CD1c-positive myeloid dendritic cell (primary cell): ENCODE data around the gene ORC5.
"Not testable (repeated sequence)": the region's sequence is repeated elsewhere in the genome, so short reads cannot be mapped to it uniquely, and the experiment has no call there.

ENCODE experiments used
- DNase-seq: peaks from one replicate; pipeline ENCODE4 v3.0.0-alpha.2; 2016; ENCODE audit errors: extremely low spot score

Gene ORC5

DNA sequence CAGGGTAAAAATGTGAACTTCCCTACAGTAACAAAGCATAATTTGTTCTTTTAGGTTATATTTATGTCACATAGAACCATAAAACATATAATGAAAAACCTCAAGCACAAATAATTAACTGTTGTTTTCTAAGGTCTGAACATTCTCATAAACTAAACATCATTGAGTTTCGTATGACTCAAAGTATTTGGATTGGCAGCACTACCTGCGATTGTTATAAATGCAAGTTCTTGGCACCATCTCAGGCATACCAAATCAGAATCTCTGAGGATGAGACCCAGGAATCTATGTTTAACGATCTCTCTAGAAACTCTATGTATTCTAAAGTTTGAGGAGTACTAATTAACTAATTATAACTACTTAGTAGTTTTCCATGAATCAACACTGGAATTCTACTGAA is 22.5 kb downstream of the ORC5 start:
- DNase-seq, result no peak

DNA sequence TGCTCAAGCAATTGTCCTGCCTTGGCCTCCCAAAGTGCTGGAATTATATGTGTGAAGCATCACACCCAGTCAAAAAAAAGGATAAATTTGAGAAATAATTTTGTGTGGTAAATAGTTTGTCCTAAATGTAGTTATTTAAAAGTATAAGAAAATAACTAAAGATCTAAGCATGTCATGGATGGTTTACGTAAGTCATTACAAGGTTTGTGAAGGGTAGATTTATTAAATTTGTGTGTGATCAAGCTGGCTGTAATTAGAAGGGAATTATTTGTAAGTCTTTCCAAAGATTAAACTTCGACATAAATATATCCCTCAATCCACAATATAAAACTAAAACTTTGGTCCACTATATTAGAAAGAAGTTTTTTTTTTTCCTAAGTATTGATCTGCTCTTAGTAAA is 28.6 kb downstream of the ORC5 start:
- DNase-seq, result no peak

DNA sequence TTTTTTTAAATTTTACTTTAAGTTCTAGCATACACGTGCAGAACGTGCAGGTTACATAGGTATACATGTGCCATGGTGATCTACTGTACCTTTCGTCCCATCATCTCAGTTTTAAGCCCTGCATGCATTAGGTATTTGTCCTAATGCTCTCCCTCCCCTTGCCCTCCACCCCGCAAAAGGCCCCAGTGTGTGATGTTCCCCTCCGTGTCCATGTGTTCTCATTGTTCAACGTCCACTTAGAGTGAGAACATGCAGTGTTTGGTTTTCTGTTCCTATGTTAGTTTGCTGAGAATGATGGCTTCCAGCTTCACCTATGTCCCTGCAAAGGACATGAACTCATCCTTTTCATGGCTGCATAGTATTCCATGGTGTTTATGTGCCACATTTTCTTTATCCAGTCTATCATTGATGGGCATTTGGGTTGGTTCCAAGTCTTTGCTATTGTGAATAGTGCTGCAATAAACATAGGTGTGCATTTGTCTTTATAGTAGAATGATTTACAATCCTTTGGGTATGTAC is 30.2 kb downstream of the ORC5 start:
- DNase-seq, result not testable (repeated sequence)

DNA sequence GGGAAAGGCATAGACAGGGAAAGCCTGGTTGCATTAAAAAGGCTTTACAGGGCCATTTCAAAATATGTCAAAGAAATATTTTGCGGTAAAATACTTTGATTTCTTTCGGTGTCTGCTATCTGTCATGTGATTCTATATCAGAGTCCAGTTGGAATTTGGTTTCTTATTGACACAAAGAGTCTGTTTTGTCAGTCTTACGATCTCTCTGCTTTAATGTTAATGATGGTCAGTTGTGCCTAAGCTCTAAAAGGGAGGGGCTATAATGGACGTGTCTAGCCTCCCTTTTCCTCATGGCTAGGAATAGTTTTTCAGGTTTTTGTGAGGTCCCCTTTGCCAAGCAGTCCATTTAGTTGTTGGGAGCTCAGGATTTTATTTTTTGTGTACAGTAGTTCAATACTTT is 31.5 kb downstream of the ORC5 start:
- no peak for DNase-seq

DNA sequence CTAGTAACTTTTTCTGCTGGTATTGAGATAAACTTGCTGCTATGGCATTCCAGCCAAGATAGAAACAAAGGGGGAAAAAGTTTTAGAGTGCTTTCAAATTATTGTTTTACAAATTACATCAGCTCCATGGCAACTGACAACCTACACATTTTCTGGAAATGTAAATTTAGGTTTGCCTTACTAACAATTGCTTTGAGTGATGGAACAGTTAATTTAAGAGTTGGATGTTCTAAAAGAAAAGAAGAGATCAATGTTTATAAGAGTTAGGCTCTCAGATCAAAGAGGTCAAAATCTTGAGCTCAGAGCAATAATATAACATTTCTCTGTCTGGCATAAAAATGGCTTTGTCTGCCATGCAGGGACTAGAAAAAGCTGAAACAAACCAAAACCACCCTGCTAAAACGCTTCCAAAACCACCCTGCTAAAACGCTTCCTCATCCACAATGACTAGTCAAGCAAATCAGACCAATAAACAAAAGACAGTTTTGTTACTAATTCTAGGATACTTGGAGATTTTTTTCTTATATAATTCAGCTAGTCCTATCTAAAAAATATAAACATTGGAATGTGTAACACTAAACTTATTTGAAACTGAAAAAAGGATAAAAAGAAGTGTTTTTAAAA is 32.3 kb downstream of the ORC5 start:
- DNase-seq, result no peak

DNA sequence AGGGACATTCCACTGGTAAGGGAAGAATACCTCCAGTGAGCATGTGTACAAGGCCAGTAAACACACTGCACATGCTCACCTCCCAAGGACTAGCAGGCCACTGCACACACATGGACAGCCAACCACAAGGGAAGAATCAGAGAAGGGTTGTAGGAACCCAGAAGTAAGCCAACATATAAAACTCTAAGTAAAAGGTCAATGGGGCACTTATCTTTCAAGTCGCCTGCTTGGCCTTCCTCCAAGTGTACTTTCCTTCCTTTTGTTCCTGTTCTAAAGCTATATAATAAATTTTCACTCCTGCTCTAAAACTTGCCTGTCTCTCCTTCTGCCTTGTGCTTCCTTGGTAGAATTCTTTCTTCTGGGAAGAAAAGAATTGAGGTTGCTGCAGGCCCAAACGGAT is 33.0 kb downstream of the ORC5 start:
- no peak for DNase-seq

DNA sequence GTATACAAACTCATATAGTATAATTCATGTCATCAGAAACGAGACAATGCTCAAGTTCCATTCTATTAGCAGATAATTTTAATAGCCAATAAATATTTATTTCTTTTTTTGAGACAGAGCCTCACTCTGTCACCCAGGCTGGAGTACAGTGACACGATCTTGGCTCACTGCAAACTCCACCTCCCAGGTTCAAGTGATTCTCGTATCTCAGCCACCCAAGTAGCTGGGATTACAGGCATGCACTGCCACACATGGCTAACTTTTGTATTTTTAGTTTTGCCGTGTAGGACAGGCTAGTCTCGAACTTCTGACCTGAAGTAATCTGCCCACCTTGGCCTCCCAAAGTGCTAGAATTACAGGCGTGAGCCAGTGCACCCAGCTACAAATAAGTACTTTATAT is 45.7 kb downstream of the ORC5 start:
- DNase-seq, result no peak

DNA sequence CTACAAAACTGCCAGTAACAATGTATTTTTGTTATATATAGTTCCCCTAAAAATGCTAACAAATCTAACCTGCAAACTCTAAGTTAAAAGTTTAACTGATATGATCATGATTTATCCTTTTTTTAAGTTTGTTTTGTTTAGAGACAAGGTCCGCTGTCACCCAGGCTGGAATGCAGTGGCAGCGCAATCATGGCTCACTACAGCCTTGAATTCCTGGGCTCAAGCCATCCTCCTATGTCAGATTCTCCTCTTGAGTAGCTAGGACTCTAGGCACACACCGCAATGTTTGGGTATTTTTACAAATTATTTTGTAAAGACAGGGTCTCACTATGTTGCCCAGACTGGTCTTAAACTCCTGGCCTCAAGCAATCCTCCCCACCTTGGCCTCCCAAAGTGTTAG is 46.6 kb downstream of the ORC5 start:
- no peak for DNase-seq

DNA sequence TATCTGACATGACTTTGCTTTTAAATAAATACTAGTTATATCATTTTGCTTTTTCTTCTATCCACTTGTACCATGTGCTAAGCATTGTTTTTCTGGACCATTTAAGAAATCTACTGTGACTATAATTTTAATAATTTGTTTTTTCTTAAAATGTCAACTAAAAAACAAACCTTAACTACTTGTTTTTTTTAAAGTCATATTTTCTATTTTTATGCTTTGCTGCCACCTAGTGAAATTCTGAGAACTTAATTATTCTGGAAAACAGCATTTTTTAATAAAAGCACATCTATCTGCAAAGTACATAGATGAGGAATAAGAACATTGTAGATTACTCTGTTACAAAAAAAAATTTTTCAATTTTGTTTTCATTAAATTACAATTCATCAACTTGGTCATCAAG is 47.4 kb downstream of the ORC5 start:
- peak; percentile 6 for DNase-seq

DNA sequence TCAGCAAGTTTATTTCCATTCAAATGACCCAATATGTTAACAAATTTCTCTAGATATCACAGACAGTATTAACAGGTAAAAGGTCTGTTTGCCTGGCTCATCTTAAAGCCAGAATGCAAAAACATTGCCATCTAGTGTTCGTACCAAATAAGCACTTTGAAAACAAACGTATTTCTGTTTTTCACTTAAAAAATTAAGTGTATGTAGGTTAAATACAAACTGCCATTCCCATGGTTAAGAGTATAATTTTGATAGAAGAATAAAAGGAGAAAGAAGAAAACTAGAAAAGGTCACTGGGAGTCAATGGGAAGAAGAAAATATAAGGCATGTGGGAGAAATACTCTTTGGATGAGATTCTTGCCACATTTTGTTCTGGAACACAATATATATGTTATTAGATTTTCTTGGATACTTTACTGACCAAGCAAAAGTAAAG is 51.0 kb downstream of the ORC5 start:
- no peak for DNase-seq

DNA sequence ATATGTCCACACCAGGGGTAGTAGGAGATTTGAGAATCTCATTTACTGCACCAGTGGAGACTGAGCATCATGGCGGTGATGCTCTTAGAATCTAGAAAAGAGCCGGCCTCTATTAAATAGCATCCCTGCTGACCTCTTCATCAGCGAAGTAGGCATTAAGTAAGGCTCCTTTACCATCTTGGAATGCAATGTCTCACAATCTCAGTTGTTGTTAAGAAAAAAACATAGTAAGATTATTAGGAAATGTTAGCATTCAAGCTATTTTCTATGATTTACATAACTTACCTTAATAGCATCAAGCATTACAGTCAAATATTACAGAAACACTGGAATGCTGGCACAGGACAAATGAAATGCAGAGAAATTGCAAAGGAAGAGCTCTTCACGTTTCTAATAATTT is 54.5 kb downstream of the ORC5 start:
- no peak for DNase-seq

DNA sequence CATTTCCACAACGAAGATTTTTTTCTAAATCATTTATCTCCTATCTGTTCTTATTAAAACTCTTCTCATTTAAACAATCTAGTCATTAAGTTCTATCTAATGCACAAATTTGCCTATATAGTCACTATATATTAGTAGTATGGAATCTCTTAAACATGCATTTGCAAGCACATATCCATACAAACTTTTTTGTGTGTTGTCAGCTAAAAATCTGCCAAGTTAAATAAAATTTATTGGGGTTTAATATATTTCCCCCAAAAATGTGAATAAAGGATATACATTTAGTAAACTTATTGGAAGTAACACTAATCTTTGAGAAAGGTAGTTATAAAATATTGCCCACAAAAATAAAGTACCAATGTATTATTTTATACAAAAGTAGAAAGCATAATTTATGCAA is 55.3 kb downstream of the ORC5 start:
- DNase-seq, result no peak

DNA sequence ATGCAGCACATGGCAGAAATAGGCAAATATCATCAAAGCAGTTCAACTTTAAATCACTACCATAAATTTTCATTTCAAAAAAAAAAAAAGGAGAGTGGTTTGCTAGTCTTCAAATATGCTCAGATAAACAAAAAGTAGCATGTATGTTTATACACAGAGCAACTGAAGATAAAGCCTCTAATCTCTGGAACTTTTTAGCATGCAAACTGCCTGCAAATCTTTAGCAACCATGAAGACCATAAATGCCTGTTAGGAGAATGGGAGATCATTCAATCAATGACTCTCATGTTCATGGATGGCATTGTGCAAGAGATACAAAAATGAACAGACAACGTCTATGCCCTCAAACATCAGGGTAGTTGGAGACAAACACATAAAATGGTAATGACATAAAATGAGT is 57.3 kb downstream of the ORC5 start:
- no peak for DNase-seq

DNA sequence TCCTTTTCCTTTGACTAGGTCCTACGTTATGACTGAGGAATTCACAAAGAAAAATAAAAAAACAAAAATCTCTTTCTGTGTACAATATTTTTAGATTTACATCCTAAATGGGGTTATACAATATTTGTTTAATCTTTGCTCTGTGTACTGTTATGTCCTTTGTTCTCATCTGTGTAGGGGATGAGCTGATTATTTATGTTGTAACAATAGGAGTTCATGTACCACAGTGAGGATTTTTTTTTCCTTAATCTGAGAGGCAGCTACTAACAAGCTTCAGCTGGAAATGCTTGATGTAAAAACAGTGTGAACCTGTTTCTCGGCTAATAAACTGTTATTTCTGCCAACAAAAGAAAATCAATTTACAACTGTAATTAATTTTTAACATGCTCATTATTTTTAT is 58.0 kb downstream of the ORC5 start:
- DNase-seq, result no peak

DNA sequence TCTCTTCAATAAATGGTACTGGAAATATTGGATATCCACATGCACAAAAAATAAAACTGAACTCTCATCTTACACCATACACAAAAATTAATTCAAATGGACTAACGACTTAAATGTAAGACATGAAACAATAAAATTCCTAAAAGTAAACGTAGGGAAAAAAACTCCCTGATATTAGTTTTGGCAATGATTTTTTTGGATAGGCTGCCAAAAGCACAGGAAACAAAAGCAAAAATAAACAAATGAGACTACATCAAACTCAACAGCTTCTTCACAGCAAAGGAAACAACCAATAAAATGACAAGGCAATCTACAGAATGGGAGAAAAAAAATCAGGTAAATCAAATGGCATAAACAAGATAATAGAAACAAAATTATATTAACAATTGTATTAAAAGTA is 65.7 kb downstream of the ORC5 start:
- no peak for DNase-seq

DNA sequence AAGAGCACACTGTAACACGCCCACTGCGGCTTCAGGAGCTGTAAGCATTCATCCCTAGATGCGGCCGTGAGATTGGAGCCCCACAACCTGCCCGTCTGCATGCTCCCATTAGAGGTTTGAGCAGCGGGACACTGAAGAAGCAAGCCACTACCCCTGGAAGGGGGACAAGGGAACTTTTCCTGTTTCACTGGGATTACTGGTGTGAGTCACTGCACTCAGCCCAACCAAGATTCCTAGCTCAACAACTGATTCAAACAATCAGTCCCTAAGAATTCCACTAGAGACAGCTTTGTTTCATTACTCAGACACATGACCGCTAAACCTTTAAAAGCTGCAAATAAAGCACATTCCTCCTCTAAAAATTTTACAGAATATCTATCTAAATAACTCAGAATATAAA is 69.8 kb downstream of the ORC5 start:
- no peak for DNase-seq

DNA sequence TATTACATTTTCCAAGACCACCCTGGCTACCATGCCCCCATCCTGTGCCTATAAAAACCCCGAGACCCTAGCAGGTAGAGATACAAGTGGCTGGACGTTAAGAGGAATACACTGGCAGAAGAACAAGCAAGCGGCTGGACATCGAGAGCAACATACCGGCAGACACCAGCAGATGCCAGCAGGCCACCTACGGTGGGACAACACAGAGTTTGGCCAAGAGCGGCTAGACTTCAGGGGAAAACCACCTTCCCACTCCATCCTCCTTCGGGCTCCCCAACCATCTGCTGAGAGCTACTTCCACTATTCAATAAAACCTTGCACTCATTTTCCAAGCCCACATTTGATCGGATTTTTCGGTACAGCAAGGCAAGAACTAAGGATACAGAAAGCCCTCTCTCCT is 70.3 kb downstream of the ORC5 start:
- DNase-seq, result no peak

DNA sequence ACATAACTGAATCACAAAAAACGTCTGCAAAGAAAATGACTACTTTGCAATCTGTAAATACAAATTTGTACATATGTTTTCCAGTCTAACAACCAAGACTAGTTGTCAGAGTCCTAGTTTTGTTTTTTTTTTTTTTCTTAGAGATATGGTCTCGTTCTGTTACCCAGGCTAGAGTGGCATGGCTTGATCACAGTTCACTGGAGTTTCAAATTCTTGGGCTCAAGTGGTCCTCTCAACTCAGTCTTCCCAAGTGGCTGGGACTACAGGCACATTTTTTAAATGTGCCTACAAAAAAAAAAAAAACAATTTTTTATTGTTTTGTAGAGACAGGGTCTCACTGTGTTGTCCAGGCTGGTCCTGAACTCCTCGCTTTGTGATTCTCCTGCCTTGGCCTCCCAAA is 70.8 kb downstream of the ORC5 start:
- no peak for DNase-seq

DNA sequence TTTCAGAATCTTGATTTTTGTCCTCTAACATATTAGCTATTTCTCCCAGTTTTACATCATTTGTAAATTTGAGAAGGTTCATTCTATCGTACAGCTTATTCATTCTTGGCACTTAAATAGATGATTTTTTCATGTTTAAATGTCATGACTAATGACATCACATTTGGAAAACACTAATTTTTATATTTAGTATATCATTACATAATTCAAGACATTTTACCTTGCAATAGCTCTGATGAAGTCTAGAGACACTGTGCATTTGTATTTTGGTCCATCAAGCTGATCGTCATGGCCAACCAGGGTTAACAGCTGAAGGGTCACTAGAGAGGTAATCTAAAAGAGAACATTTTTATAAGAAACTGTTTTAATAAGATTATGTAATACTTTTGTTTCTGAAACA is 71.3 kb downstream of the ORC5 start:
- DNase-seq, result no peak

DNA sequence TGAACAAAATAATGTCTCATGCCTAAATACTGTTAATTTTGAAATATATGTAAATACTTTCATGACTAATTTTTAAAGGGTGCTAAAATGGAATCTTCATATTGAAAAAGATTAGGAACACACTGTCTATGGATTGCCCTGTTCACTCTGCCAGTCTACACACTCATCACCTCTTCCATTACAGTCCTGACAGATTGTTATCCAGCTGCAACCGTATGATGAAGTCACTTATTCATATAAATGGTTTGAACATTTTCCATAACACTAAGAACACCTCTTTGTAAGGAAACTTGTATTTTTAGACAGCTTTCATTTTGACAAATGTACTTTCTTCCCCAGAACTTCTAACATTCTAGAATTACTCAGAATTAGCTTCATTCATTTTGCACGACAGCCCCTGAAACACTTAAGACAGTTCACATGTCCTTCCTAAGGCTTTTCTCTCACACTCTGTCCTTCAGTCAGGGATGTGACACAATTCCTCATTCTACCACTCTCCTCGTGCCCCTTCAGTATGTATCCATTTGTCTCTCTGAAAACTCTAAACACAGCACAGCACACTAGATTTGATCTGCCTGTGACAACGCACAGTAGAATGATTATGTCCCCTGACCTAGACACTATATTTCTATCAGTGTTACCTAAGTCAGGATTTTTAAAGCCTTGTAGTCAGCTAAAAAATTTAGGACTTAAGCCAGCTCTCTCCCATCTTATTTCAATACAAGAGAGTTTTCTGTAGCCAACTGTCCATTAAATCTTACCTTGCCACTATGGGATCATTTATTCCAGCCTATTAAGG is 71.9 kb downstream of the ORC5 start:
- no peak for DNase-seq

DNA sequence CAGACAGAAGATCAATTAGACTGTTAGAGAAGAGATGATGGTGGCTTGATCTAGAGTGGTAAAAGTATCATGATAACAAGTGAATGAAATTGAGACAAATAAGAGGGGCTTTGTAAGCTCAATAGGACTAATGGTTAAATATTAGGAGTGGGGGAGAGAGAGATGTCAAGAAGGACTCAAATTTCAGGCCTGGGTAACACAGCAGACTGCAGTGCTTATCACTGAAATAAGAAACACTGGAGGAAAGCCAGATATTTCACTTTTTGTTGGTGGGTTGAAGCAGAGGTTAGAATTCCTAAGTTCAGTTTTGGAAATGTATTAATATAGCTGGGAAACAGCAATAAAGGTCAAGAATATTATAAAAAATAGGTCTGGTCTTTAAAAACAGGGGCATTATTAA is 74.6 kb downstream of the ORC5 start:
- DNase-seq, result no peak

DNA sequence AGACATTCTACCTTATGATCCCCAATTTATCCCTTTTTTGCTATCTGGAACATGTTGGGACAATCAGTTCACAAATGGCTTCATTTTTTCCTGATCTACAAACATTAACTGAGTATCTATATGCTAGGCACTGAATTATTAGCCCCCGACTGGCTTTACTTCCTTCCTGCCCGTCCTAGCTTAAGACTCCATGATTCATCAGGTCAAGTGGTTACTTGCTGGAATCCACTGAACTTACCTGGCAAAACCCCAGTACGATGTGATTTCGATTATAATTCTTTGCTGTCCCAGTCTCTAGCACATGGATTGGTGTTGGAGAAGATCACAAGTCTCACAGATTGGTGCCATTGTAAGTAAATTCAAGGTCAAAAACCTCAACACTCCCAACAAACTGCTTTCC is 77.1 kb downstream of the ORC5 start:
- DNase-seq, result no peak

DNA sequence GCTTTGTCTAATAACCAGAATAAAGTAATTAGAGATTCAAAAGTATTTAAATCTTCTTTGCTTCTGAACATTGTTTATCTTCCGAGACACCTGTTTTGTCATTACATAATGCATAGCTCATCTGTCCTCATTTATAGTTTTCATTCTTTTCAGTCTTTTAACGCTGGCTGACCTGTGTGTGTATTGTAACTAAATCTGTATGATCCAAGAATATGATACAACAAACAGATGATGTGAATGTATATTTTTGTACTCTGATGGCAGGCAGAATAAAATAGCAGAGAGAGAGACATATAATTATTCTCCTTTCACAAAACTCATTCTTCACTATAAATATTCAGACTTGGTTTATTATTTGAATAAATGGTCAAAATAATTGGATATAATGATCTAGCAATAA is 80.6 kb downstream of the ORC5 start:
- DNase-seq, result no peak

DNA sequence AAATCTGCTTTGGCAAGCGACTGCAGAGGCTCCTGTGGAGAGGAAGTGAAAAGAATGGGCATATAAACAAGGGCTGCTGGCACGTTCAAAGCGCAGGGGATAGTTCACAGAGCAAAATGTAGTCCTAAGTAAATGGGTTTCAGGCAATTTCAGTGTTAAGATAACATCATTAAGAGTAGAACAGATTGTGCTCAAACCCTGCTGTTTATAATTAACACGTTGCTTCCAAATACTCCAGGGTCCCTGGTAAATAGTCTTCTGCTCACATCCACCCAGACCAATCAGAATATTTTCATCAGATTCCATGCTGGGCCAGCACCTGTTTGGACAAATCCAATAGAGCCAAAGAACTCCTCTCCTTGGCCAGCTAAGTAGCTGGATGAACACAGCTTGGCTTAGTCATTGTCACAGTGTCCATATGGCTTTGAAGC is 81.4 kb downstream of the ORC5 start:
- DNase-seq, result no peak
